Neural cell (in vitro differentiated cells): ENCODE data around the gene KRT74. TPM values are rescaled to one million over a fixed set of nuclear protein-coding genes. Genes with fewer than 3 reads are reported as not detected.

Source experiments
- H2AFZ ChIP-seq: fragments of 200-600, 300-800 bp; sonication (generic), shearing (Covaris generic); 2 replicates; pipeline ENCODE4 v1.6.0; 2014; ENCODE audit warnings: low read depth, mild to moderate bottlenecking, antibody characterized with exemption, low read length, moderate library complexity
- H3F3A ChIP-seq: fragments of 200-600 bp; shearing (Covaris generic); 2 replicates; pipeline ENCODE4 v1.6.1; 2016; ENCODE audit warnings: mild to moderate bottlenecking, moderate library complexity, mixed read lengths, antibody characterized with exemption, low read length; ENCODE audit not compliant: insufficient read depth, poor library complexity, severe bottlenecking
- H3K27ac ChIP-seq: fragments of 200-600, 300-800 bp; sonication (generic), shearing (Covaris generic); 2 replicates; pipeline ENCODE4 v1.5.1; 2014; ENCODE audit warnings: mild to moderate bottlenecking, low read length, moderate library complexity
- H3K27me3 ChIP-seq: fragments of 300-800, 200-600 bp; sonication (generic), shearing (Covaris generic); 2 replicates; pipeline ENCODE4 v1.6.0; 2014; ENCODE audit warnings: mild to moderate bottlenecking, low read depth, low read length, moderate library complexity; ENCODE audit not compliant: insufficient read depth
- H3K36me3 ChIP-seq: fragments of 300-800, 200-600 bp; sonication (generic), shearing (Covaris generic); 2 replicates; pipeline ENCODE4 v1.5.1; 2014; ENCODE audit warnings: mild to moderate bottlenecking, antibody characterized with exemption, low read length, moderate library complexity; ENCODE audit not compliant: insufficient read depth
- H3K4me2 ChIP-seq: fragments of 300-800, 200-600 bp; sonication (generic), shearing (Covaris generic); 2 replicates; pipeline ENCODE4 v1.6.0; 2014; ENCODE audit warnings: mild to moderate bottlenecking, low read length
- H3K4me3 ChIP-seq: fragments of 300-800, 200-600 bp; sonication (generic), shearing (Covaris generic); 2 replicates; pipeline ENCODE4 v1.5.1; 2014; ENCODE audit warnings: mild to moderate bottlenecking, low read length, moderate library complexity
- H3K79me2 ChIP-seq: fragments of 200-600 bp; shearing (Covaris generic); replicated peaks from 2 replicates; pipeline ENCODE4 v1.6.0; 2014; ENCODE audit warnings: mild to moderate bottlenecking, low read length, moderate library complexity; ENCODE audit not compliant: insufficient read depth
- H3K9ac ChIP-seq: fragments of 300-800, 200-600 bp; sonication (generic), shearing (Covaris generic); 2 replicates; pipeline ENCODE4 v1.6.1; 2016; ENCODE audit warnings: mild to moderate bottlenecking, low read length, mixed read lengths
- H3K9me2 ChIP-seq: fragments of 200-600 bp; shearing (Covaris generic); 2 replicates; pipeline ENCODE4 v1.6.1; 2016; ENCODE audit warnings: mild to moderate bottlenecking, low read length, mixed read lengths; ENCODE audit not compliant: insufficient read depth
- H3K9me3 ChIP-seq: fragments of 200-600, 300-800 bp; sonication (generic), shearing (Covaris generic); 2 replicates; pipeline ENCODE4 v1.6.1; 2016; ENCODE audit warnings: mild to moderate bottlenecking, mixed run types, low read length, moderate library complexity, mixed read lengths
- H4K20me1 ChIP-seq: fragments of 200-600 bp; shearing (Covaris generic); 2 replicates; pipeline ENCODE4 v1.6.1; 2016; ENCODE audit warnings: mild to moderate bottlenecking, mixed run types; ENCODE audit not compliant: insufficient read depth
- EP300 ChIP-seq: fragments of 450-650 bp; conservative IDR thresholded peaks from 2 replicates; pipeline ENCODE4 v1.6.1; 2014; ENCODE audit warnings: antibody characterized with exemption, mild to moderate bottlenecking, moderate library complexity; ENCODE audit not compliant: poor library complexity, severe bottlenecking
- EZH2 ChIP-seq: fragments of 200-600, 300-800 bp; shearing (Covaris generic), sonication (generic); IDR thresholded peaks from 2 replicates; pipeline ENCODE4 v1.6.1; 2014; ENCODE audit warnings: antibody characterized with exemption, low read length, borderline replicate concordance, mild to moderate bottlenecking; ENCODE audit not compliant: insufficient read depth, poor library complexity, severe bottlenecking
- MXI1 ChIP-seq: fragments of 450-650 bp; conservative IDR thresholded peaks from 2 replicates; pipeline ENCODE4 v1.6.1; 2014; ENCODE audit warnings: antibody characterized with exemption, mild to moderate bottlenecking; ENCODE audit not compliant: poor library complexity, severe bottlenecking
- POLR2AphosphoS5 ChIP-seq: IDR thresholded peaks from 2 replicates; pipeline ENCODE4 v1.6.1; 2012
- RAD21 ChIP-seq: fragments of 450-650 bp; conservative IDR thresholded peaks from 2 replicates; pipeline ENCODE4 v1.6.1; 2014; ENCODE audit warnings: antibody characterized with exemption, mild to moderate bottlenecking, moderate library complexity
- SMC3 ChIP-seq: fragments of 450-650 bp; conservative IDR thresholded peaks from 2 replicates; pipeline ENCODE4 v1.6.1; 2014; ENCODE audit warnings: antibody characterized with exemption, mild to moderate bottlenecking, moderate library complexity; ENCODE audit not compliant: poor library complexity
- TAF1 ChIP-seq: IDR thresholded peaks from 2 replicates; pipeline ENCODE4 v1.6.1; 2012; ENCODE audit warnings: low read depth
- polyA plus RNA-seq: library from polyadenylated mRNA; depleted of rRNA; stranded (reverse); fragments of >200 nt; gene quantifications from 2 replicates; pipeline ENCODE4 v1.2.3, GENCODE V29; 2014

Gene KRT74
- polyA plus RNA-seq, 1 donor from 2014 or later = not detected

DNA sequence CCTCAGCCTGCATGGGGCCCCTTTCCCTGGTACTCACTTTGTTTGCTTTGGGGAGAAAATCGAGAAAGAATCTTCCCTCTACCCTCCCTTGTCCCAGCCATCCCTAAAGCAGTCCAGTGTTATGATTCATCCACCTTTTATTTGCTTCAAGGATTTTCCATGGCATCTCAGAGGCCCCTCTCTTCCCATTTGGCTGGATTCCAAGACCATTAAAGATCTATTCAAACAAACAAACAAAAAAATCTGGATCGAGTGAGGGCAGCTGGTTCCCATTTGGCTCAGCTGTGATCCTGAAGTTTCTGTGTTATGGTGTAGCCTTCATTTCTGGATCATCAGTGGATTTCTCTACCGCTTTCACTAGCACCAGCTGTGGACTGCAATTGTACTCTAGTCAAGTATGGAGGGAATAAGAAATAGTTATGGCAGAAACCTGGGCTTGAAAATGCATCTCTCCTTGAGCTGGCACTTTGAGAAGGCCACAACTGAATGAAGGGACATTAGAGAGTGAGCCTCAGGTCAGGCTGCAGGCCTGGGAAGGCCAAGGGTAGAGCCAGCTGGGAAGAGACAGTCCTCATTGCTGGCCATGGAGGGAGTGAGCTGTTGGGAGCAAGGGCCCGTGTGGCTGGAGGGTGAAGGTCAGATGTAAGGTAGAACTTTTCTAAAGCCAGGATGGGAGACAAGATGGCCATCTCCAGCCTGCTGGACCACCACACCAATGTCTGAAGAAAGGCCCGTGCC, 34.4 kb downstream of the KRT74 start:
- H3F3A ChIP-seq = no peaks in the 10 kb centered on the region
- no peak overlapping the region for H3K9ac ChIP-seq
- no peak overlapping the region for H3K4me2 ChIP-seq
- no peaks in the 10 kb centered on the region for H3K27me3 ChIP-seq
- H2AFZ ChIP-seq = no peak overlapping the region
- H4K20me1 ChIP-seq = no peaks in the 10 kb centered on the region
- no peaks in the 10 kb centered on the region for H3K9me3 ChIP-seq
- H3K4me3 ChIP-seq = no peak overlapping the region
- no peaks in the 10 kb centered on the region for H3K9me2 ChIP-seq
- TF ChIP-seq SMC3 = no peak
- no peak for TF ChIP-seq RAD21
- TF ChIP-seq TAF1 = no peak
- no peak for TF ChIP-seq EZH2
- no peaks in the 10 kb centered on the region for H3K79me2 ChIP-seq
- no peaks in the 10 kb centered on the region for H3K36me3 ChIP-seq
- no peak overlapping the region for H3K27ac ChIP-seq

DNA sequence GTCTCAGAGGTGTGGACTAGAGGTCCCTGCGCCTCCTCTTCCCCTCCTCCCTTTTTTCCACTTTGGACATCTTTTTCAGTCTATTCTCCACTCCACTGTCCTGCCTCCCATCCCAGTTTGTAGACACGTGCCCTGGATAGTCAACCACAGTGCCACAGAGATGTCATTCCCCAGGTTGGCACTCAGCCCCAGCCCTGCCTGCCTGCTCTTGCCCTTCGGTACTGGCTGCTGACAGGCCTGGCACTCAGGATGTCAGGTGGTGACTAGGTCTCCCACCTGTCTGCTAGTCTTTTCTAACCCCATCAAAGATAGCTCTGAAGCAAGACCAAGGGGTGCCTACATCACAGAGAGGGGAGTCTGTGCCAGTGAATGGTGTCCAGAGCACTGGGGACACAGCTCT, 36.5 kb downstream of the KRT74 start:
- H3K27ac ChIP-seq = no peak overlapping the region
- H3K79me2 ChIP-seq = no peaks in the 10 kb centered on the region
- no peak overlapping the region for H3K9ac ChIP-seq
- no peak overlapping the region for H2AFZ ChIP-seq
- no peaks in the 10 kb centered on the region for H3K9me3 ChIP-seq
- H3K9me2 ChIP-seq = no peaks in the 10 kb centered on the region
- no peak overlapping the region for H3K4me3 ChIP-seq
- no peak for TF ChIP-seq EZH2
- no peak for TF ChIP-seq TAF1
- TF ChIP-seq POLR2AphosphoS5 = no peak
- TF ChIP-seq RAD21 = no peak
- H3K27me3 ChIP-seq = no peaks in the 10 kb centered on the region
- no peaks in the 10 kb centered on the region for H4K20me1 ChIP-seq
- no peak overlapping the region for H3K4me2 ChIP-seq
- H3K36me3 ChIP-seq = no peaks in the 10 kb centered on the region
- no peaks in the 10 kb centered on the region for H3F3A ChIP-seq

DNA sequence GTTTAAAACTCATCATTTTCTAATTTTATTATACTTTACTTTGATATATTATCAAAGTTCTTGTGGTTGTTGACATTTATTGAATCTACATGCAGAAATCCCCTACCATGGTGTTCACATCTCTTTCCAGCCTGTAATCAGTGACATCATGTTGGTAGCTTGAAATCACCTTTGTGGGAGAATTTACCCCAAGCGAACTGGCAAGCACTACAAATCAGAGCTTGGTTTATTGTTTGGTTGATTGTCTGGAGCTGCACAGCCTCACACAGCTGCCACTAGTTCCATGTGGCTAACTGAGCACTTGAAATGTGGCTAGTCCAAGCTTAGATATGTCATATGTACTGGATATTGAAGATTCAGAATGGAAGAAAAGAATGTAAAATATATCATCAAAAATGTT, 38.1 kb downstream of the KRT74 start:
- no peak overlapping the region for H3K27ac ChIP-seq
- H3K36me3 ChIP-seq = no peaks in the 10 kb centered on the region
- H3K9me2 ChIP-seq = no peaks in the 10 kb centered on the region
- H3K9me3 ChIP-seq = no peaks in the 10 kb centered on the region
- H2AFZ ChIP-seq = no peak overlapping the region
- H3K79me2 ChIP-seq = no peaks in the 10 kb centered on the region
- no peaks in the 10 kb centered on the region for H4K20me1 ChIP-seq
- H3K27me3 ChIP-seq = no peaks in the 10 kb centered on the region
- no peak overlapping the region for H3K9ac ChIP-seq
- H3K4me3 ChIP-seq = no peak overlapping the region
- no peak overlapping the region for H3K4me2 ChIP-seq
- TF ChIP-seq EP300 (no peak), MXI1 (no peak)
- H3F3A ChIP-seq = no peaks in the 10 kb centered on the region

DNA sequence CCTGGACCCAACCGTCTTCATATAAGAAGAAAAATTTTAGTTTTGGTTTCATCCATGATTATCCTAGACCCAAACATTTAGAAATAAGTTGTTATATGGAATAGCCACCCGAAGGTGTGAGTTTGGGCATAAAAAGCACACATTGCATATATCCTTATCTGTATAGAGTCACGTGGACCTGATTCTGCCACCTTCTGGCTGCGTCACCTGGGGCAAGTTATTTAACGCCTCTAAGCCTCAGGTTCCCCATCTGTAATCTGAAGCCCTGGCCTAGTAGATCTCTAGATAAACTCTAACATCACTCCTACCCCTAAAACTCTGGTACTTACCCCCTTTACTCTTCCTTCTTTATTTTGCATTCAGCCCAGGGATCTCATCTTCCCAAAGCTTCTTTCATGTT, 39.2 kb downstream of the KRT74 start:
- no peak overlapping the region for H3K27ac ChIP-seq
- no peaks in the 10 kb centered on the region for H3K9me2 ChIP-seq
- no peaks in the 10 kb centered on the region for H3K27me3 ChIP-seq
- H3K9me3 ChIP-seq = no peaks in the 10 kb centered on the region
- no peaks in the 10 kb centered on the region for H3K79me2 ChIP-seq
- H3K4me2 ChIP-seq = no peak overlapping the region
- TF ChIP-seq SMC3 = no peak
- no peak for TF ChIP-seq MXI1
- no peak for TF ChIP-seq TAF1
- TF ChIP-seq EZH2 = no peak
- TF ChIP-seq POLR2AphosphoS5 = no peak
- TF ChIP-seq EP300 = no peak
- no peak for TF ChIP-seq RAD21
- no peak overlapping the region for H3K4me3 ChIP-seq
- H2AFZ ChIP-seq = no peak overlapping the region
- H4K20me1 ChIP-seq = no peaks in the 10 kb centered on the region
- H3K9ac ChIP-seq = no peak overlapping the region
- H3K36me3 ChIP-seq = no peaks in the 10 kb centered on the region
- no peaks in the 10 kb centered on the region for H3F3A ChIP-seq
